Glutamatergic neuron (in vitro differentiated cells): ENCODE measurements around the gene PLAC8L1. TPM values are rescaled to one million over a fixed set of nuclear protein-coding genes. Genes with fewer than 3 reads are reported as not detected.
A peak's percentile ranks its signal among the peaks of the same experiment; 100 is the strongest.

ENCODE experiments used
- DNase-seq: peaks from one replicate; pipeline ENCODE4 v3.0.0; 2022
- H3K27ac Mint-ChIP-seq: one replicate; pipeline ENCODE4 v1.8.0; 2020; ENCODE audit warnings: mild to moderate bottlenecking, mixed read lengths, inconsistent platforms; ENCODE audit not compliant: unreplicated experiment
- H3K27me3 Mint-ChIP-seq: one replicate; pipeline ENCODE4 v1.8.0; 2020; ENCODE audit warnings: mild to moderate bottlenecking, moderate library complexity, mixed read lengths, inconsistent platforms; ENCODE audit not compliant: unreplicated experiment
- H3K36me3 Mint-ChIP-seq: one replicate; pipeline ENCODE4 v1.8.0; 2020; ENCODE audit warnings: mild to moderate bottlenecking, mixed read lengths, inconsistent platforms; ENCODE audit not compliant: unreplicated experiment
- H3K4me1 Mint-ChIP-seq: one replicate; pipeline ENCODE4 v1.8.0; 2020; ENCODE audit warnings: mild to moderate bottlenecking, low read depth, mixed read lengths, inconsistent platforms; ENCODE audit not compliant: unreplicated experiment
- H3K4me3 Mint-ChIP-seq: one replicate; pipeline ENCODE4 v1.8.0; 2020; ENCODE audit warnings: mild to moderate bottlenecking, mixed read lengths, inconsistent platforms; ENCODE audit not compliant: unreplicated experiment
- H3K9me3 Mint-ChIP-seq: one replicate; pipeline ENCODE4 v1.8.0; 2020; ENCODE audit warnings: mild to moderate bottlenecking, moderate library complexity, mixed read lengths, inconsistent platforms; ENCODE audit not compliant: unreplicated experiment
- total RNA-seq: library from RNA; stranded (reverse); fragmentation: NEBNext Ultra II Directional; extraction: Animal tissue kit (Norgen Biotek cat#: 25700); gene quantifications from one replicate; pipeline ENCODE4 v1.2.1, GENCODE V29; 2021; ENCODE audit not compliant: unreplicated experiment
- TF ChIP-seq, protein P1 (sequence below): fragments of 200-600 bp; sonication (generic); IDR thresholded peaks from one replicate; pipeline ENCODE4 v1.5.0; 2021; ENCODE audit not compliant: partially characterized antibody, unreplicated experiment

PLAC8L1 gene
- total RNA-seq, 1 donor from 2014 or later, result 2.2 TPM

DNA sequence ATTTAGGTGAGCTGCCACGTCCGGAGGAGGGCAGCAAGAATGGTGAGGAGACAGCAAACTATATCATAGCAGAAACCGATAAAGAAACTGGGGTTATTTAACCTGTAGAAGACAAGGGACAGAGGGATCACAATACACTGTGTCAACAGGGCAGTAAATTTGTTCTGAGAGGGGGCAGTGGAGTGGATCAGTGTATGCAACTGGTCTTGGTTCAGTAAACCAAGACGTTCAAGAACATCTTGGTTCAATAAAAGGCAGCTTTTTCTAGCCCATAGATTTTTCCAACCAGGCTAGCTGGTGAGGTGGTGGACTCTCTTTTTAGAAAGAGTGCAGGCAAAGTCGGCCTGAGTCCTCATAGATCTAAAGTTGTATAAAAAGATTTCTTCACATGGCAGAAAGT lies 55.3 kb downstream of the PLAC8L1 start:
- Mint-ChIP-seq H3K36me3 (no peaks in the 10 kb centered on the region), H3K27me3 (no peaks in the 10 kb centered on the region), H3K4me1 (peaks cover 5% of the 10 kb centered on the region), H3K4me3 (no peak overlapping the region), H3K27ac (no peak overlapping the region), H3K9me3 (no peaks in the 10 kb centered on the region)
- DNase-seq, result no peak
- TF ChIP-seq, protein P1, sequence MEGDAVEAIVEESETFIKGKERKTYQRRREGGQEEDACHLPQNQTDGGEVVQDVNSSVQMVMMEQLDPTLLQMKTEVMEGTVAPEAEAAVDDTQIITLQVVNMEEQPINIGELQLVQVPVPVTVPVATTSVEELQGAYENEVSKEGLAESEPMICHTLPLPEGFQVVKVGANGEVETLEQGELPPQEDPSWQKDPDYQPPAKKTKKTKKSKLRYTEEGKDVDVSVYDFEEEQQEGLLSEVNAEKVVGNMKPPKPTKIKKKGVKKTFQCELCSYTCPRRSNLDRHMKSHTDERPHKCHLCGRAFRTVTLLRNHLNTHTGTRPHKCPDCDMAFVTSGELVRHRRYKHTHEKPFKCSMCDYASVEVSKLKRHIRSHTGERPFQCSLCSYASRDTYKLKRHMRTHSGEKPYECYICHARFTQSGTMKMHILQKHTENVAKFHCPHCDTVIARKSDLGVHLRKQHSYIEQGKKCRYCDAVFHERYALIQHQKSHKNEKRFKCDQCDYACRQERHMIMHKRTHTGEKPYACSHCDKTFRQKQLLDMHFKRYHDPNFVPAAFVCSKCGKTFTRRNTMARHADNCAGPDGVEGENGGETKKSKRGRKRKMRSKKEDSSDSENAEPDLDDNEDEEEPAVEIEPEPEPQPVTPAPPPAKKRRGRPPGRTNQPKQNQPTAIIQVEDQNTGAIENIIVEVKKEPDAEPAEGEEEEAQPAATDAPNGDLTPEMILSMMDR, result no peak

DNA sequence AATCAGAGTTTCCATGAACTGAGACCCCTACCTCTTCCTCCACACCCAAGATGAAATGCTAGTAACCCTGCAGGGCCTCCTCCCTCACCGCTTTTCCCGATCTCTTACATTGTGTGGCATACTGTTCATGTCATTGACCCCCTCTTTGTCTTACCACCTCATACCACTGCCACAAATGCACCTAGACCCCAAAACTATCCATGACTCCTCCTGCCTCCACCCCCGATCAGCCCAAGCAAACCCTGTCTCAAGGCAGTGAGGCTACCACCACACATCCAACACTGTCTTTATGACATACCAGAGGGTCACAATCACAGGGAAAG lies 55.7 kb downstream of the PLAC8L1 start:
- no peak overlapping the region for H3K4me3 Mint-ChIP-seq
- no peak for DNase-seq
- H3K27ac Mint-ChIP-seq, result no peak overlapping the region
- TF ChIP-seq, protein P1, result no peak
- H3K9me3 Mint-ChIP-seq, result no peaks in the 10 kb centered on the region
- H3K4me1 Mint-ChIP-seq, result peaks cover 3% of the 10 kb centered on the region
- H3K27me3 Mint-ChIP-seq, result no peaks in the 10 kb centered on the region
- no peaks in the 10 kb centered on the region for H3K36me3 Mint-ChIP-seq

DNA sequence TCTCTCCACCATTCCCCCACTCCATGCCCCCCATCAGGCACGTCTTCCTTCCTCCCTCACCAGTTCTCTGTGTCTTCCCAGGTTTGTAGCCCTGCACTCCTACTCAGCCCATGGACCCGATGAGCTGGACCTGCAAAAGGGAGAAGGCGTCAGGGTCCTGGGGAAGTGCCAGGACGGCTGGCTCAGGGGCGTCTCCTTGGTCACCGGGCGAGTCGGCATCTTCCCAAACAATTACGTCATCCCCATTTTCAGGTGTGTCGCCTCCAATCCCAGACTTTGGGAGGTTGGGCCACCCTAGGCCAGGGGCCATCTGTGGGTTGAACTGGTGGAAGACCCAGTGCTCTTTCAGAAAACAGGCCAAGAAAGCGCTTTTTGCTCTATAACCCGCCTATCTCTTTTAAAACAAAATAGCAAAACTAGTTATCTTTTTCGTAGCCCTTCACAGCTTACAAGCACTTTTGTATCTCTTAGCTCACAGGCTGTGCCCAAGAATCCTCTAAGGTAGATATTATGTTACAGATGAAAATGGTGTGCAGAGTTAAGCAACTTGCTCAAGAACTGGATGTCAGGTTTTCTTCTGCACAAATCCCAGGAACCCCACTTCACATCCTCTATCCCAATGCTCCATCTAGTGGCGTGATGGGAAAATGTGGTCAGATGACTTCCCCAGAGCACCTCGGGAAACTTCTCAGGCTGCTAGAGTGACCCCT lies 56.2 kb downstream of the PLAC8L1 start:
- H3K4me1 Mint-ChIP-seq, result no peaks in the 10 kb centered on the region
- H3K27ac Mint-ChIP-seq, result no peak overlapping the region
- TF ChIP-seq, protein P1, result peak; percentile 61
- no peak overlapping the region for H3K4me3 Mint-ChIP-seq
- peak; percentile 64 for DNase-seq
- H3K36me3 Mint-ChIP-seq, result no peaks in the 10 kb centered on the region
- no peaks in the 10 kb centered on the region for H3K27me3 Mint-ChIP-seq
- H3K9me3 Mint-ChIP-seq, result no peaks in the 10 kb centered on the region

DNA sequence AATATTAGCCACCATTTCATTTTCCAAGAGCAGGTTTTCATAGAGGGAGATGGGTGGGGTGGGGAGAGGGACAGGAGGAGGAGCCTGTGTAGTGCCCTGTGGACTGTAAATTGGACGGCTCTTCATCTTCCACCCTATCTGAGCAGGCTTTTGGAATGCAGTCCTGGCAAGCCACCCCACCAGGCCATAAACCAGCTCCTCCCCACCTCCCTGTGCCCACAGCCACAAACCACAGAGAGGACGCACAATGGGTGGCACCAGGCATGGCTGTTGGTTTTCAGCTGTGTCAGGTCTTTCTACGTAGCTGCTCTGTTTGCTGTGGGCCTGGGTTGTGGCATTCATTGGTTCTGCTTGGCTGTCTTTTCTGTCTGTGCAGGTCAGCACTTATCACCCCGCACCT lies 58.0 kb downstream of the PLAC8L1 start:
- H3K4me3 Mint-ChIP-seq, result no peak overlapping the region
- H3K9me3 Mint-ChIP-seq, result no peaks in the 10 kb centered on the region
- DNase-seq, result no peak
- H3K27me3 Mint-ChIP-seq, result no peaks in the 10 kb centered on the region
- H3K36me3 Mint-ChIP-seq, result no peaks in the 10 kb centered on the region
- no peak overlapping the region for H3K27ac Mint-ChIP-seq
- TF ChIP-seq, protein P1, result no peak
- no peaks in the 10 kb centered on the region for H3K4me1 Mint-ChIP-seq

DNA sequence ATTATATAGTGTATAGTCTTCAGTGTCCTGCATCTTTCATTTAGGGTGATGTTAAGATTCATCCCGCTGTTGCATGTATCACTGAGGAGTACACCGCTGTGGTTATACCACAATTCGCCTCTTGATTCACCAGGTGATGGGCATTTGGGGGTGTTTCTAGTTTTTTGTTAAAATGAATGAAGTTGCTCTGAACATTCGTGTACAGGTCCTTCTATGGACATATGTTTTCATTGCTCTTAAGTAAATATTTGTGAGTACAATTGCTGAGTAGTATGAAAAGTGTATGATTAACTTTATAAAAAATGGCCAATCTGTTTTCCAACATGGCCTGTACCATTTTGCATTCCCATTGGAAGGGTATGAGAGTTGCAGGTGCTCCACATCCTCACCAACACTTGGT lies 61.7 kb downstream of the PLAC8L1 start:
- DNase-seq, result no peak
- Mint-ChIP-seq H3K27ac (no peak overlapping the region), H3K36me3 (no peaks in the 10 kb centered on the region), H3K27me3 (no peaks in the 10 kb centered on the region), H3K4me1 (no peaks in the 10 kb centered on the region), H3K9me3 (no peaks in the 10 kb centered on the region), H3K4me3 (no peak overlapping the region)
- TF ChIP-seq, protein P1, result no peak
